Nephron progenitor cell (in vitro differentiated cells): ENCODE data around the gene SNX8.

ENCODE experiments used
- DNase-seq: peaks from one replicate; pipeline ENCODE4 v3.0.0; 2021
- H3K27ac Mint-ChIP-seq: 2 replicates; pipeline ENCODE4 v1.8.0; 2021; ENCODE audit warnings: mild to moderate bottlenecking, moderate library complexity, mixed read lengths
- H3K27me3 Mint-ChIP-seq: 2 replicates; pipeline ENCODE4 v1.8.0; 2021; ENCODE audit warnings: mild to moderate bottlenecking, low read depth, mixed read lengths; ENCODE audit not compliant: poor library complexity
- H3K36me3 Mint-ChIP-seq: 2 replicates; pipeline ENCODE4 v1.8.0; 2021; ENCODE audit warnings: low read depth, mixed read lengths
- H3K4me1 Mint-ChIP-seq: 2 replicates; pipeline ENCODE4 v1.8.0; 2021; ENCODE audit warnings: mixed read lengths
- H3K4me3 Mint-ChIP-seq: 2 replicates; pipeline ENCODE4 v1.8.0; 2021; ENCODE audit warnings: mild to moderate bottlenecking, moderate library complexity, mixed read lengths
- H3K9me3 Mint-ChIP-seq: 2 replicates; pipeline ENCODE4 v1.8.0; 2021; ENCODE audit warnings: mild to moderate bottlenecking, moderate library complexity, mixed read lengths
- TF ChIP-seq, protein P1 (sequence below): fragments of 200-600 bp; sonication (generic); IDR thresholded peaks from 2 replicates; pipeline ENCODE4 v1.5.0; 2021; ENCODE audit warnings: antibody characterized with exemption

Gene SNX8

DNA sequence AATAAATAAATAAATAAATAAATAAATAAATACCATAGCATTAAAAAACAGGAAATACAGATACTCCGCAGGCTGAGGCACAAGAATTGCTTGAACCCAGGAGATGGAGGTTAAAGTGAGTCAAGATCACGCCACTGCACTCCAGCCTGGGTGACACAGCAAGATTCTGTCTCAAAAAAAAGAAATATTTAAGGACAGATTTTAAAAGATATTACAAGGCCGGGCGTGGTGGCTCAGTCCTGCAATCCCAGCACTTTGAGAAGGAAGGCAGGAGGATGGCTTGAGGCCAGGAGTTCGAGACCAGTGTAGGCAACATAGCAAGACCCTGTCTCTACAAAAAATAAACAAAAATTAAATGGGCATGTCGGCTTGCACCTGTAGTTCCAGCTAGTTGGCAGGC, 17.5 kb upstream of the SNX8 start:
- Mint-ChIP-seq H3K4me3 (no peak overlapping the region), H3K27ac (no peak overlapping the region), H3K36me3 (peaks cover 21% of the 10 kb centered on the region), H3K4me1 (peaks cover 4% of the 10 kb centered on the region), H3K9me3 (no peaks in the 10 kb centered on the region), H3K27me3 (no peaks in the 10 kb centered on the region)
- TF ChIP-seq, protein P1, sequence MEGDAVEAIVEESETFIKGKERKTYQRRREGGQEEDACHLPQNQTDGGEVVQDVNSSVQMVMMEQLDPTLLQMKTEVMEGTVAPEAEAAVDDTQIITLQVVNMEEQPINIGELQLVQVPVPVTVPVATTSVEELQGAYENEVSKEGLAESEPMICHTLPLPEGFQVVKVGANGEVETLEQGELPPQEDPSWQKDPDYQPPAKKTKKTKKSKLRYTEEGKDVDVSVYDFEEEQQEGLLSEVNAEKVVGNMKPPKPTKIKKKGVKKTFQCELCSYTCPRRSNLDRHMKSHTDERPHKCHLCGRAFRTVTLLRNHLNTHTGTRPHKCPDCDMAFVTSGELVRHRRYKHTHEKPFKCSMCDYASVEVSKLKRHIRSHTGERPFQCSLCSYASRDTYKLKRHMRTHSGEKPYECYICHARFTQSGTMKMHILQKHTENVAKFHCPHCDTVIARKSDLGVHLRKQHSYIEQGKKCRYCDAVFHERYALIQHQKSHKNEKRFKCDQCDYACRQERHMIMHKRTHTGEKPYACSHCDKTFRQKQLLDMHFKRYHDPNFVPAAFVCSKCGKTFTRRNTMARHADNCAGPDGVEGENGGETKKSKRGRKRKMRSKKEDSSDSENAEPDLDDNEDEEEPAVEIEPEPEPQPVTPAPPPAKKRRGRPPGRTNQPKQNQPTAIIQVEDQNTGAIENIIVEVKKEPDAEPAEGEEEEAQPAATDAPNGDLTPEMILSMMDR, result no peak
- DNase-seq, result no peak

DNA sequence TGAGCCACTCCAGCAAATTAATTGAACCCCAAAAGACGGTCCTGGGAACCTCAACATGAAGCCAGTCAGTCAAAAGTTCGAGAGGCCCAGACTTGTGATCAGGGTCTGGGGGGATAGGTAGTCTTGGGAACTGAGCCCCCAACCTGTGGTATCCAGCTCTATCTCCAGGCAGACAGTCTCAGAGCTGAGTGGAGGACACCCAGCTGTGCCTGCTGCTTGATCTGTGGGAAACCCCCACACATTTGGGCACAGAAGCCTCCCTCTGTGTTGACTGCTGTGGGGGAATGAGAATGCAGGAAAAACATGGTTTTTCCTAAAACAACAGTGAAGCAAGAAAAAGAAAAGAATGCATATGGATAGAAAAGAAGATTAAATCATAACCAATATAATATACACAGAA, 16.3 kb upstream of the SNX8 start:
- no peak for DNase-seq
- H3K4me1 Mint-ChIP-seq, result peaks cover 4% of the 10 kb centered on the region
- H3K36me3 Mint-ChIP-seq, result peaks cover 19% of the 10 kb centered on the region
- no peak overlapping the region for H3K27ac Mint-ChIP-seq
- TF ChIP-seq, protein P1, result no peak
- H3K4me3 Mint-ChIP-seq, result no peak overlapping the region
- H3K9me3 Mint-ChIP-seq, result no peaks in the 10 kb centered on the region
- no peaks in the 10 kb centered on the region for H3K27me3 Mint-ChIP-seq

DNA sequence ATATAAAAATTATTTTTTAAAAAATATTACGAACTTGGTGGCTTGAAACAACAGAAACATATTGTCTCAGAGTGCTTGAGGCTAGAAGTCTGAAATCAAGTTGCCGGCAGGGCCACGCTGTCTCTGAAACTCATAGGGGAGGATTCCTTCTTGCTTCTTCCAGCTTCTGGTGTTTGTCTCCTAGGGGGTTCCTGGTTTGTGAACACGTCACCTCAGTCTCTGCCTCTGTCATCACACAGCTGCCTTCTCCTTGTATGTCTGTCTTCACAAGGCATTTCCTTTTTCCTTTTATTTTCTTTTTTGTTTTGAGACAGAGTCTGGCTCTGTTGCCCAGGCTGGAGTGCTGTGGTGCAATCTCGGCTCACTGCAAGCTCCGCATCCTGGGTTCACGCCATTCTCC, 12.7 kb upstream of the SNX8 start:
- H3K27ac Mint-ChIP-seq, result no peak overlapping the region
- DNase-seq, result no peak
- peaks cover 4% of the 10 kb centered on the region for H3K4me1 Mint-ChIP-seq
- no peaks in the 10 kb centered on the region for H3K9me3 Mint-ChIP-seq
- H3K36me3 Mint-ChIP-seq, result peaks cover 6% of the 10 kb centered on the region
- TF ChIP-seq, protein P1, result no peak
- no peaks in the 10 kb centered on the region for H3K27me3 Mint-ChIP-seq
- no peak overlapping the region for H3K4me3 Mint-ChIP-seq

DNA sequence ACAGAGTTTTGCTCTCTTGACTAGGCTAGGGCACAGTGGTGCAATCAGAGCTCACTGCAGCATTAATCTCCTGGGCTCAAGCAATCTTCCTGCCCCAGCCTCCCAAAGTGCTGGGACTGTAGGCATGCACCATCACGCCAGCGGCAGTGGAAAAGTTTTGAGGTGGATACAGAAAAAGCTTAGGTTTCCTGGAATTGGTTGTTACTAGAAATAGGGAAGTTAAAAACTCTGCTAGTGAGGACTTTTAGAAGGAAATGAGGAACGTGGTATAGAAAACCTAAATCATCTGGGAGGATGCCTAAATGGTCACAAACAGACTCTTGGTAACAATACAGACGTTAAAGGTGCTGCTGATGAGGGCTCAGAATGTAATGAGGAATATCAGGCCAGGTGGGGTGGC, 10.9 kb upstream of the SNX8 start:
- Mint-ChIP-seq H3K4me3 (no peak overlapping the region), H3K27me3 (peaks cover 5% of the 10 kb centered on the region), H3K36me3 (no peaks in the 10 kb centered on the region), H3K9me3 (no peaks in the 10 kb centered on the region), H3K4me1 (no peaks in the 10 kb centered on the region), H3K27ac (peak overlapping the region; percentile 82)
- no peak for DNase-seq
- TF ChIP-seq, protein P1, result no peak

DNA sequence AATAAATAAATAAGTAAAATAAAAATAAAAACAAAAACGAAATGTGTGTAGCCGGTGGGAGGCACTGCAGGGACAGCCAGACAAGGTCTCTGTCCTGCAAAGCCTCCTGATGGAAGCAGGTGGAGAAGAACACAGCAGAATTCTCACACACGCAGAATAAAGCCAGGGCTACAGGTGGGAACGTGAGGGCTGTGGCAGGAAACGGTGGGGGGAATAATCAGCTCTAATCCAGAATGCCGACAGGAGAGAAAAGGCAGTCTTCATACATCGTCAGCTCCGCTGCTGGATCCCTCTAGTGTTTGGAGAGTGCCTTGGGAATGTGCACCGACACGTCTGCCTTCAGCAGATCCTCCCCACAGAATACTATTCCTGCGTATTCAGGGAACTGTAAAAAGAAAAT, 6.8 kb upstream of the SNX8 start:
- Mint-ChIP-seq H3K9me3 (no peaks in the 10 kb centered on the region), H3K27me3 (peaks cover 5% of the 10 kb centered on the region), H3K4me3 (no peak overlapping the region), H3K36me3 (no peaks in the 10 kb centered on the region), H3K27ac (peak overlapping the region; percentile 78), H3K4me1 (no peaks in the 10 kb centered on the region)
- no peak for DNase-seq
- TF ChIP-seq, protein P1, result no peak

DNA sequence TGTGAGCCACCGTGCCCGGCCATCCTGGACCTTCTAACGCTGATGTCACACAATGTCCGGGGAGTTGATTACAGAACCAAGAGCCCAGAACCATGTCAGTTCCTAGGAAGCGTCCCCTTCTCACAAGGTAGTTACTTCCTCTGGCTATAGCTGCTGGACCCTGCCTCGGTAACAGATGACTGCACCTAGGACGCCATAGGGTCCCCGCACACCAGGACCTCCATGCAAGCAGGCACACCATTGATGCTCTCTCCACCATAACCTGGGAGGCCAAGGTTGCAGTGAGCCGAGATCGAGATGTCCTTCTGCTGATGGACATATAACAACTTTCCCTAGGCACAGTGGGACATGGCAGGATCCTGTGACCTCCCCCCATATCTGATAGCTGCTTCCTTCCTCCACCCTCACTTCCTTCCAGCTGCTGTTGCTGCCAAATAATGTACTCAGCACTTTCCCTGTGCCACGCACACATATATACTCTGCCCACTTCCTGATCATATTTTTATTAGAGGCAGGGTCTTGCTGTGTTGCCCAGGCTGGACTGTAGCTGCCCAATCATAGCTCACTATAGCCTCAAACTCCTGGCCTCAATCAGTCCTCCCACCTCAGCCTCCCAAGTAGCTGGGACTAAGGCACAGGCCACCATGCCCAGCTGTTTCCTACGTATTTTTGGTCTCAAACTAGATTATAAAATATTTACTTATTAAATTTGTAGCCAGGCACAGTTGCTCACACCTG, 3.5 kb upstream of the SNX8 start:
- Mint-ChIP-seq H3K27ac (no peak overlapping the region), H3K27me3 (peaks cover 5% of the 10 kb centered on the region), H3K4me3 (no peak overlapping the region), H3K9me3 (no peaks in the 10 kb centered on the region), H3K36me3 (no peaks in the 10 kb centered on the region), H3K4me1 (peaks cover 6% of the 10 kb centered on the region)
- no peak for DNase-seq
- TF ChIP-seq, protein P1, result no peak
